Right lobe of liver (tissue), 4 donors: ENCODE results near the gene ZW10.

ENCODE experiments used
- CTCF ChIP-seq, 4 donors: fragments of 200-600 bp in 3 of 4; fragments of 450-650 bp in 1 of 4; IDR thresholded peaks; one replicate each; pipeline versions ENCODE4 v1.5.1 to v1.8.0; 2016 to 2022; ENCODE audit warnings: antibody characterized with exemption in 4 of 4, mild to moderate bottlenecking in 2 of 4
- POLR2A ChIP-seq: fragments of 450-650 bp; IDR thresholded peaks from one replicate; pipeline ENCODE4 v1.6.1; 2017; ENCODE audit warnings: antibody characterized with exemption, mild to moderate bottlenecking
- donor health status: DM: no; HTN: no; CAD: no.
- donor health status: DM: no; HTN: no; CAD: no.
- donor health status: DM: no; HTN: yes; CAD: no.

DNA sequence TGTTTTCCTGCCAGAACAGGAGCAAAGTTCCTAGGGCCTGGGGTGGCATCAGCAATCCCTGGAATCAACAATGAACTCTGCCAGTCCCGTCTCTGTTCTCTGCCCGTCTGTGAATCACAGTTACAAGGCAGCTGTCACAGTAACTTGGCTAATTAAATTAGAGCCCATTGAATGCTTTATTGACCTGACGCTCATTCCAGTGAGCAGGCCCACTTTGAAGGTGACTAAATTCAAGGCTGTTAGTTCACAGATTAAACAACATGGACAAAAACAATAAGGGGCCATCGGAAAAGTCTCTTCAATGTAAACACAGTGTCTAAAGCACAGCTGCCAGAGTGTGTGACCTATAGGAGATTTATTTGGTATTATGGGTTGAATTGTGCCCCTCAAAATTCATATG, 49.7 kb downstream of the ZW10 start:
- TF ChIP-seq CTCF (IDR thresholded peaks at IDR 0.05), result no peak
- no peak for TF ChIP-seq POLR2A
